Suppressor macrophage (primary cell): ENCODE measurements around the gene PDE4B.
"Not testable (repeated sequence)": the region's sequence is repeated elsewhere in the genome, so short reads cannot be mapped to it uniquely, and the experiment has no call there.

Experiments
- DNase-seq, 4 experiments: peaks; one replicate each; pipeline ENCODE4 v3.0.0-alpha.2; 2020 to 2022

PDE4B gene

GRCh38 chr1:65814752-65815151 is 22.1 kb downstream of the PDE4B start:
- no peak for DNase-seq

GRCh38 chr1:65817891-65818290 is 25.2 kb downstream of the PDE4B start:
- DNase-seq = no peak

- no peak for DNase-seq
Observed at GRCh38 chr1:65818966-65819365, 26.3 kb downstream of the PDE4B start.

- DNase-seq = peak; percentile 35 to 74 (median 52)
Observed at GRCh38 chr1:65820983-65821382, 28.3 kb downstream of the PDE4B start.

- DNase-seq = peak in 3 of 4 experiments; percentile 2 to 69 (median 60)
Observed at GRCh38 chr1:65821386-65821785, 28.7 kb downstream of the PDE4B start.

- no peak for DNase-seq
Observed at GRCh38 chr1:65824103-65824502, 31.4 kb downstream of the PDE4B start.

GRCh38 chr1:65825741-65826140 is 33.0 kb downstream of the PDE4B start:
- no peak for DNase-seq

GRCh38 chr1:65826782-65827181 is 34.1 kb downstream of the PDE4B start:
- DNase-seq = no peak

GRCh38 chr1:65827346-65827745 is 34.7 kb downstream of the PDE4B start:
- no peak for DNase-seq

GRCh38 chr1:65830306-65830705 is 37.6 kb downstream of the PDE4B start:
- no peak for DNase-seq

- no peak for DNase-seq
Observed at GRCh38 chr1:65832296-65832695, 39.6 kb downstream of the PDE4B start.

GRCh38 chr1:65836686-65837085 is 44.0 kb downstream of the PDE4B start:
- DNase-seq = no peak

- DNase-seq = no peak
Observed at GRCh38 chr1:65840683-65841082, 48.0 kb downstream of the PDE4B start.

GRCh38 chr1:65844296-65844695 is 51.6 kb downstream of the PDE4B start:
- DNase-seq = no peak

GRCh38 chr1:65844821-65845534 is 52.3 kb downstream of the PDE4B start:
- DNase-seq = no peak

- DNase-seq = peak; percentile 25 to 78 (median 58)
Observed at GRCh38 chr1:65845535-65846060, 52.9 kb downstream of the PDE4B start.

GRCh38 chr1:65846866-65847265 is 54.2 kb downstream of the PDE4B start:
- DNase-seq = peak in 1 of 4 experiments; percentile 1

- DNase-seq = no peak
Observed at GRCh38 chr1:65850281-65850680, 57.6 kb downstream of the PDE4B start.

- not testable (repeated sequence) for DNase-seq
Observed at GRCh38 chr1:65856591-65856990, 63.9 kb downstream of the PDE4B start.

GRCh38 chr1:65866439-65866838 is 73.7 kb downstream of the PDE4B start:
- no peak for DNase-seq

- no peak for DNase-seq
Observed at GRCh38 chr1:65872301-65872700, 79.6 kb downstream of the PDE4B start.

GRCh38 chr1:65878342-65878741 is 85.6 kb downstream of the PDE4B start:
- DNase-seq = not testable (repeated sequence)

GRCh38 chr1:65880611-65881010 is 87.9 kb downstream of the PDE4B start:
- no peak for DNase-seq

- DNase-seq = no peak
Observed at GRCh38 chr1:65881067-65881594, 88.4 kb downstream of the PDE4B start.
